H1 (cell line): Measurements from ENCODE around the gene RO60. TPM values are rescaled to one million over a fixed set of nuclear protein-coding genes. Genes with fewer than 3 reads are reported as not detected.

Experiments
- CTCF ChIA-PET: fragments of 300-600 bp; sonication (Branson Sonifier 250); formaldehyde crosslinking; loops from one replicate; lab custom pipeline; 2021; ENCODE audit not compliant: partially characterized antibody; lab: Charles Lee
- POLR2A ChIA-PET: fragments of 300-600 bp; sonication (Branson Sonifier 250); formaldehyde crosslinking; loops from one replicate; lab custom pipeline; 2021; ENCODE audit warnings: inconsistent platforms; ENCODE audit not compliant: partially characterized antibody; lab: Charles Lee
- DNase-seq, 2 experiments: peaks; one replicate each; pipeline versions ENCODE4 v3.0.0 to v3.0.0-alpha.2; 2010 to 2022; ENCODE audit warnings: low spot score in 2 of 2, low read depth in 1 of 2, mixed read lengths in 1 of 2
- FAIRE-seq: peaks from 2 replicates; lab custom pipeline; 2011; peaks lifted over from hg19 to GRCh38; lab: Jason Lieb, UNC
- H2AFZ ChIP-seq: 2 replicates; pipeline ENCODE4 v1.8.1; 2012; ENCODE audit warnings: low read length, inconsistent platforms
- H2AK5ac ChIP-seq: 2 replicates; pipeline ENCODE4 v1.6.1; 2013; ENCODE audit warnings: low read depth, low read length
- H2BK120ac ChIP-seq: replicated peaks from 2 replicates; pipeline ENCODE3; 2013; ENCODE audit warnings: low read depth, low read length, inconsistent platforms
- H2BK12ac ChIP-seq: 2 replicates; pipeline ENCODE4 v1.6.1; 2013; ENCODE audit warnings: low read depth, low read length
- H2BK15ac ChIP-seq: 2 replicates; pipeline ENCODE4 v1.6.1; 2013; ENCODE audit warnings: low read length
- H2BK20ac ChIP-seq: 2 replicates; pipeline ENCODE4 v1.6.1; 2013; ENCODE audit warnings: low read length
- H2BK5ac ChIP-seq: 2 replicates; pipeline ENCODE4 v1.6.1; 2013; ENCODE audit warnings: low read depth, low read length
- H3K14ac ChIP-seq: 2 replicates; pipeline ENCODE4 v1.6.1; 2013; ENCODE audit warnings: inconsistent platforms; ENCODE audit not compliant: insufficient read length
- H3K18ac ChIP-seq: 2 replicates; pipeline ENCODE4 v1.6.1; 2013; ENCODE audit warnings: low read length; ENCODE audit errors: extremely low read depth
- H3K23ac ChIP-seq: 2 replicates; pipeline ENCODE4 v1.6.1; 2013; ENCODE audit warnings: inconsistent platforms; ENCODE audit not compliant: insufficient read length
- H3K23me2 ChIP-seq: 2 replicates; pipeline ENCODE4 v1.6.1; 2013; ENCODE audit warnings: low read depth, low read length
- H3K27ac ChIP-seq: 2 replicates; pipeline ENCODE4 v1.6.1; 2011; ENCODE audit warnings: low read depth, low read length, inconsistent platforms
- H3K27me3 ChIP-seq, 4 experiments: replicated peaks in 1 of 4; 1 replicate in 1 of 4; 2 replicates in 3 of 4; pipeline versions ENCODE4 v1.6.1 to v1.8.1; 2011 to 2013; ENCODE audit warnings: low read length in 3 of 4, mild to moderate bottlenecking in 3 of 4, inconsistent platforms in 2 of 4, mixed read lengths in 2 of 4, moderate library complexity in 1 of 4; ENCODE audit not compliant: control insufficient read depth in 3 of 4, insufficient read depth in 3 of 4; ENCODE audit errors: extremely low read depth in 1 of 4
- H3K36me3 ChIP-seq, 4 experiments: 2 replicates each; pipeline versions ENCODE4 v1.6.1 to v1.8.1; 2011 to 2013; ENCODE audit warnings: mild to moderate bottlenecking in 4 of 4, low read length in 3 of 4, moderate library complexity in 2 of 4, control low read depth in 1 of 4, inconsistent platforms in 1 of 4; ENCODE audit not compliant: insufficient read depth in 4 of 4, control insufficient read depth in 2 of 4
- H3K4ac ChIP-seq: replicated peaks from 2 replicates; pipeline ENCODE3; 2013; ENCODE audit warnings: low read length, low read depth, mixed read lengths, inconsistent platforms; ENCODE audit not compliant: insufficient read length
- H3K4me1 ChIP-seq, 4 experiments: replicated peaks in 1 of 4; 1 replicate in 1 of 4; 2 replicates in 3 of 4; pipeline versions ENCODE4 v1.6.1 to v1.8.1; 2011 to 2013; ENCODE audit warnings: low read length in 3 of 4, inconsistent platforms in 2 of 4, mixed read lengths in 1 of 4; ENCODE audit not compliant: insufficient read depth in 4 of 4, control insufficient read depth in 3 of 4
- H3K4me2 ChIP-seq, 2 experiments: 2 replicates each; pipeline versions ENCODE4 v1.6.1 to v1.8.1; 2011 to 2013; ENCODE audit warnings: low read depth in 2 of 2, low read length in 2 of 2, control low read depth in 1 of 2, inconsistent platforms in 1 of 2, mild to moderate bottlenecking in 1 of 2; ENCODE audit not compliant: insufficient read depth in 1 of 2
- H3K4me3 ChIP-seq, 4 experiments: fragments of 200-600, 300-600 bp in 1 of 4; sonication (generic), shearing (Covaris generic), sonication (Bioruptor Twin) in 1 of 4; 2 replicates each; pipeline versions ENCODE4 v1.5.1 to v1.8.1; 2011 to 2016; ENCODE audit warnings: low read length in 4 of 4, low read depth in 3 of 4, control low read depth in 2 of 4, inconsistent platforms in 2 of 4, mild to moderate bottlenecking in 2 of 4, mixed read lengths in 1 of 4, moderate library complexity in 1 of 4; ENCODE audit not compliant: insufficient read depth in 2 of 4; ENCODE audit errors: extremely low read depth in 1 of 4
- H3K56ac ChIP-seq: replicated peaks from 2 replicates; pipeline ENCODE3; 2013; ENCODE audit warnings: low read depth, mild to moderate bottlenecking, mixed read lengths, low read length, inconsistent platforms; ENCODE audit not compliant: insufficient read length
- H3K79me1 ChIP-seq: 2 replicates; pipeline ENCODE4 v1.6.1; 2013; ENCODE audit warnings: low read depth, low read length, control low read depth
- H3K79me2 ChIP-seq, 2 experiments: 2 replicates each; pipeline versions ENCODE4 v1.6.1 to v1.8.1; 2012 to 2013; ENCODE audit warnings: low read length in 2 of 2, mild to moderate bottlenecking in 2 of 2, inconsistent platforms in 1 of 2; ENCODE audit not compliant: insufficient read depth in 2 of 2, control insufficient read depth in 1 of 2
- H3K9ac ChIP-seq, 4 experiments: replicated peaks in 1 of 4; 1 replicate in 1 of 4; 2 replicates in 3 of 4; pipeline versions ENCODE4 v1.6.1 to v1.8.1; 2011 to 2013; ENCODE audit warnings: low read depth in 3 of 4, low read length in 3 of 4, control low read depth in 2 of 4, mild to moderate bottlenecking in 2 of 4, moderate library complexity in 2 of 4, inconsistent platforms in 1 of 4; ENCODE audit errors: extremely low read depth in 1 of 4
- H3K9me3 ChIP-seq, 2 experiments: 2 replicates each; pipeline versions ENCODE4 v1.6.1 to v1.8.1; 2012 to 2013; ENCODE audit warnings: mild to moderate bottlenecking in 2 of 2, moderate library complexity in 2 of 2, control low read depth in 1 of 2, inconsistent platforms in 1 of 2, low read depth in 1 of 2, low read length in 1 of 2, mixed read lengths in 1 of 2; ENCODE audit not compliant: insufficient read depth in 2 of 2
- H4K20me1 ChIP-seq, 2 experiments: replicated peaks in 1 of 2; 2 replicates each; pipeline versions ENCODE3 to v1.8.1; 2011 to 2013; ENCODE audit warnings: inconsistent platforms in 2 of 2, low read length in 2 of 2, mild to moderate bottlenecking in 1 of 2; ENCODE audit not compliant: insufficient read depth in 2 of 2, control insufficient read depth in 1 of 2
- H4K5ac ChIP-seq: 2 replicates; pipeline ENCODE4 v1.6.1; 2013; ENCODE audit warnings: low read length, low read depth, mixed read lengths, inconsistent platforms; ENCODE audit not compliant: insufficient read length
- H4K8ac ChIP-seq: 2 replicates; pipeline ENCODE4 v1.8.0; 2013; ENCODE audit warnings: mild to moderate bottlenecking, moderate library complexity, low read length, inconsistent platforms; ENCODE audit not compliant: insufficient read depth; ENCODE audit errors: extremely low read depth
- H4K91ac ChIP-seq: replicated peaks from 2 replicates; pipeline ENCODE3; 2013; ENCODE audit warnings: low read length, mixed read lengths, inconsistent platforms; ENCODE audit not compliant: insufficient read length
- KDM4A ChIP-seq: IDR thresholded peaks from one replicate; pipeline ENCODE4 v1.7.1; 2012; ENCODE audit warnings: low read depth, mild to moderate bottlenecking, moderate library complexity, low read length, inconsistent platforms; ENCODE audit not compliant: severe bottlenecking
- MAFK ChIP-seq: IDR thresholded peaks from 2 replicates; pipeline ENCODE4 v1.6.1; 2012; ENCODE audit warnings: low read depth, mild to moderate bottlenecking, improper control_type of control experiment, low read length
- POLR2AphosphoS5 ChIP-seq: IDR thresholded peaks from 2 replicates; pipeline ENCODE4 v1.6.1; 2011; ENCODE audit warnings: low read depth, low read length
- RFX5 ChIP-seq: IDR thresholded peaks from 2 replicates; pipeline ENCODE4 v1.6.1; 2011; ENCODE audit warnings: low read depth, low read length, improper control_type of control experiment, borderline replicate concordance
- SIN3A ChIP-seq, 2 experiments: IDR thresholded peaks in 1 of 2; conservative IDR thresholded peaks in 1 of 2; 2 replicates each; pipeline ENCODE4 v1.6.1; 2011 to 2012; ENCODE audit warnings: low read length in 2 of 2, improper control_type of control experiment in 1 of 2, low read depth in 1 of 2, mild to moderate bottlenecking in 1 of 2
- SIRT6 ChIP-seq: IDR thresholded peaks from one replicate; pipeline ENCODE4 v1.7.1; 2012; ENCODE audit warnings: low read length, inconsistent platforms
- SP4 ChIP-seq: IDR thresholded peaks from 2 replicates; pipeline ENCODE4 v1.6.1; 2012; ENCODE audit warnings: low read length, inconsistent platforms
- ZNF274 ChIP-seq: IDR thresholded peaks from 2 replicates; pipeline ENCODE4 v1.7.0; 2012; ENCODE audit warnings: low read length, borderline replicate concordance; ENCODE audit errors: extremely low read depth
- WGBS, 2 experiments: shearing (Covaris generic) in 1 of 2; methylation state at CpG; one replicate each; pipeline versions ENCODE4 v1.1.6 to v1.1.7; 2013 to 2015; ENCODE audit warnings: low lambda C conversion rate in 2 of 2, mixed read lengths in 2 of 2, inconsistent platforms in 1 of 2, low coverage in 1 of 2, missing lambda C conversion rate in 1 of 2; ENCODE audit not compliant: insufficient replicate concordance in 2 of 2, insufficient coverage in 1 of 2, insufficient read length in 1 of 2; ENCODE audit errors: extremely low coverage in 1 of 2, missing lambda C conversion rate in 1 of 2; 5-methylcytosine and 5-hydroxymethylcytosine counted together
- polyA plus RNA-seq, 7 experiments: library from polyadenylated mRNA; depleted of rRNA in 3 of 7; stranded (reverse) in 5 of 7; unstranded in 2 of 7; fragments of >200 nt in 5 of 7; fragments of 200-250 nt in 2 of 7; gene quantifications; 1 replicate in 5 of 7; 2 replicates in 1 of 7; 4 replicates in 1 of 7; pipeline versions ENCODE4 v1.2.1 to v1.2.3, GENCODE V29; 2011 to 2013; ENCODE audit warnings: missing spikeins in 2 of 7, mixed read lengths in 2 of 7
- total RNA-seq: library from RNA; stranded (reverse); fragmentation: NEBNext Ultra II Directional; extraction: Animal tissue kit (Norgen Biotek cat#: 25700); gene quantifications from 2 replicates; pipeline ENCODE4 v1.2.1, GENCODE V29; 2021

The RO60 gene
- total and polyA plus RNA-seq, 2 of the 8 experiments (the other 6 are each of a cell fraction or from before 2014, with no cell fraction given) = 13.6 to 103 TPM

- Histone ChIP-seq H4K20me1 (no peaks in the 10 kb centered on the region), H3K4ac (no peak overlapping the region), H3K27me3 (no peaks in the 10 kb centered on the region), H3K36me3 (no peaks in the 10 kb centered on the region; a peak in 1 of 8 replicates), H2BK20ac (no peak overlapping the region), H3K4me1 (no peaks in the 10 kb centered on the region), H3K18ac (no peak overlapping the region), H2BK120ac (no peak overlapping the region), H2AK5ac (no peak overlapping the region), H2BK5ac (no peak overlapping the region), H3K23ac (no peak overlapping the region), H2BK12ac (no peak overlapping the region), H3K27ac (no peak overlapping the region), H3K79me2 (peaks cover 0 to 37% of the 10 kb centered on the region in 2 experiments; a peak in 2 of 4 replicates), H3K9me3 (no peaks in the 10 kb centered on the region), H3K9ac (no peak overlapping the region), H3K79me1 (no peaks in the 10 kb centered on the region), H4K91ac (no peak overlapping the region), H4K5ac (no peak overlapping the region), H3K56ac (no peak overlapping the region), H3K4me3 (no peak overlapping the region), H3K14ac (no peak overlapping the region), H3K4me2 (no peak overlapping the region), H3K23me2 (no peaks in the 10 kb centered on the region), H4K8ac (no peak overlapping the region), H2BK15ac (no peak overlapping the region), H2AFZ (no peak overlapping the region)
- DNase-seq = no peak
- FAIRE-seq = no peak
- WGBS, 2 experiments = 75% methylated on average over 3 of the region's 3 CpGs; no CpG with 5 or more reads in 1 of the 2 experiments
- ChIA-PET CTCF (interaction anchor here (0.9 to 2.0 kb wide), 2 partner anchors 15 to 42 kb away, joined by 3 to 7 read pairs; no protein-coding TSS in a partner anchor), POLR2A (no interaction called here)
- no peak for TF ChIP-seq SP4
- TF ChIP-seq POLR2AphosphoS5 = no peak
- no peak for TF ChIP-seq MAFK
- no peak for TF ChIP-seq SIN3A (conservative IDR thresholded peaks at IDR 0.05 in 1 of 2, IDR thresholded peaks at IDR 0.05 in 1 of 2; ENCODE audit: low read depth in 1 of 2, low read length in 2 of 2)
- no peak for TF ChIP-seq RFX5
- no peak for TF ChIP-seq SIRT6
- TF ChIP-seq KDM4A = no peak
- no peak for TF ChIP-seq ZNF274
Observed at GRCh38 chr1:193040011-193040410, 19.4 kb upstream of the RO60 start.
